Breast epithelium (tissue), 4 donors: Measurements from ENCODE around the gene MAP2K6. TPM values are rescaled to one million over a fixed set of nuclear protein-coding genes. Genes with fewer than 3 reads are reported as not detected.

ENCODE experiments used
- DNase-seq, 2 donors: peaks; one replicate each; pipeline ENCODE4 v3.0.0-alpha.2; 2019; ENCODE audit warnings: low spot score in 2 of 2
- H3K27ac ChIP-seq, 2 donors: fragments of 200-600 bp; sonication (generic) in 1 of 2; one replicate each; pipeline ENCODE4 v1.5.1; 2016 to 2019; ENCODE audit warnings: mild to moderate bottlenecking in 1 of 2
- H3K27me3 ChIP-seq, 2 donors: fragments of 200-600 bp; sonication (generic) in 1 of 2; one replicate each; pipeline versions ENCODE4 v1.5.1 to v1.6.0; 2017 to 2019; ENCODE audit warnings: control low read depth in 1 of 2, mild to moderate bottlenecking in 1 of 2
- H3K36me3 ChIP-seq: fragments of 200-600 bp; one replicate; pipeline ENCODE4 v1.5.1; 2019
- H3K4me1 ChIP-seq, 2 donors: fragments of 200-600 bp; sonication (generic); one replicate each; pipeline ENCODE4 v1.5.1; 2016 to 2019; ENCODE audit warnings: control low read depth in 1 of 2
- H3K4me3 ChIP-seq, 3 donors: fragments of 200-600 bp; sonication (generic); 1 replicate in 2 of 3; 2 replicates in 1 of 3; pipeline ENCODE4 v1.5.1; 2016 to 2019; ENCODE audit warnings: mild to moderate bottlenecking in 3 of 3, moderate library complexity in 2 of 3
- H3K9me3 ChIP-seq, 2 donors: fragments of 200-600 bp; sonication (generic) in 1 of 2; one replicate each; pipeline ENCODE4 v1.5.1; 2016 to 2019; ENCODE audit warnings: control low read depth in 1 of 2
- CTCF ChIP-seq, 3 donors: fragments of 450-650 bp; IDR thresholded peaks; one replicate each; pipeline ENCODE4 v1.5.1; 2016 to 2017; ENCODE audit warnings: antibody characterized with exemption in 3 of 3, mild to moderate bottlenecking in 3 of 3, moderate library complexity in 3 of 3
- POLR2A ChIP-seq: fragments of 450-650 bp; IDR thresholded peaks from one replicate; pipeline ENCODE4 v1.6.1; 2016; ENCODE audit warnings: antibody characterized with exemption, mild to moderate bottlenecking, moderate library complexity
- POLR2AphosphoS5 ChIP-seq, 3 donors: sonication (generic); formaldehyde crosslinking; IDR thresholded peaks; one replicate each; pipeline ENCODE4 v1.6.1; 2017; ENCODE audit warnings: antibody characterized with exemption in 3 of 3
- intact Hi-C: fragments of 100-400 bp; cut with DNase I; formaldehyde crosslinking; loops from one replicate; pipeline ENCODE4 v1.15.1; 2023; ENCODE audit warnings: low total_unique reads
- total RNA-seq, 3 donors: library from RNA; depleted of rRNA; stranded (reverse); fragments of >200 nt; gene quantifications; one replicate each; pipeline ENCODE4 v1.1.0, GENCODE V29; 2016

Gene MAP2K6
- total RNA-seq, 3 donors from 2014 or later = 10.9 to 54.9 (median 16.7) TPM

- Histone ChIP-seq H3K4me1 (no peaks in the 10 kb centered on the region), H3K36me3 (no peaks in the 10 kb centered on the region), H3K4me3 (no peak overlapping the region), H3K9me3 (no peaks in the 10 kb centered on the region), H3K27me3 (no peaks in the 10 kb centered on the region), H3K27ac (no peak overlapping the region)
- TF ChIP-seq POLR2A (no peak), CTCF (IDR thresholded peaks at IDR 0.05) (no peak), POLR2AphosphoS5 (IDR thresholded peaks at IDR 0.05) (no peak)
- intact Hi-C loops = no loop called here
- no peak for DNase-seq
Observed at GRCh38 chr17:69516911-69517310, 102.4 kb downstream of the MAP2K6 start.

GRCh38 chr17:69518951-69519350 lies 104.5 kb downstream of the MAP2K6 start:
- Histone ChIP-seq H3K27ac (no peak overlapping the region), H3K27me3 (no peaks in the 10 kb centered on the region), H3K9me3 (no peaks in the 10 kb centered on the region), H3K4me1 (no peaks in the 10 kb centered on the region), H3K4me3 (no peak overlapping the region), H3K36me3 (no peaks in the 10 kb centered on the region)
- intact Hi-C loops = no loop called here
- TF ChIP-seq POLR2AphosphoS5 (IDR thresholded peaks at IDR 0.05) = no peak
- no peak for TF ChIP-seq POLR2A
- TF ChIP-seq CTCF (IDR thresholded peaks at IDR 0.05) = no peak
- DNase-seq = no peak

GRCh38 chr17:69523244-69523861 lies 108.9 kb downstream of the MAP2K6 start:
- no peak overlapping the region for H3K4me3 ChIP-seq
- no peaks in the 10 kb centered on the region for H3K27me3 ChIP-seq
- H3K9me3 ChIP-seq = no peaks in the 10 kb centered on the region
- DNase-seq = no peak
- TF ChIP-seq CTCF (IDR thresholded peaks at IDR 0.05) = peak; percentile 53 to 75 (median 75)
- TF ChIP-seq POLR2A = no peak
- no peak for TF ChIP-seq POLR2AphosphoS5 (IDR thresholded peaks at IDR 0.05)
- no peaks in the 10 kb centered on the region for H3K36me3 ChIP-seq
- no peak overlapping the region for H3K27ac ChIP-seq
- no peaks in the 10 kb centered on the region for H3K4me1 ChIP-seq
- intact Hi-C loops = loop anchor here (10.0 kb wide), 1 partner anchor 1861 kb away; no protein-coding TSS in a partner anchor

- Histone ChIP-seq H3K36me3 (no peaks in the 10 kb centered on the region), H3K4me1 (no peaks in the 10 kb centered on the region), H3K4me3 (no peak overlapping the region), H3K9me3 (no peaks in the 10 kb centered on the region), H3K27ac (no peak overlapping the region), H3K27me3 (no peaks in the 10 kb centered on the region)
- intact Hi-C loops = loop anchor here (5.0 to 10.0 kb wide), 2 partner anchors 497 to 1860 kb away; no protein-coding TSS in a partner anchor
- TF ChIP-seq CTCF (IDR thresholded peaks at IDR 0.05) (no peak), POLR2AphosphoS5 (IDR thresholded peaks at IDR 0.05) (no peak), POLR2A (no peak)
- DNase-seq = no peak
Observed at GRCh38 chr17:69524854-69525253, 110.4 kb downstream of the MAP2K6 start.

- no peaks in the 10 kb centered on the region for H3K36me3 ChIP-seq
- intact Hi-C loops = loop anchor here (5.0 to 10.0 kb wide), 2 partner anchors 496 to 1859 kb away; no protein-coding TSS in a partner anchor
- no peaks in the 10 kb centered on the region for H3K27me3 ChIP-seq
- no peak for DNase-seq
- no peak overlapping the region for H3K27ac ChIP-seq
- TF ChIP-seq CTCF (IDR thresholded peaks at IDR 0.05) (peak; percentile 70 to 87 (median 78)), POLR2A (no peak)
- no peak overlapping the region for H3K4me3 ChIP-seq
- no peaks in the 10 kb centered on the region for H3K9me3 ChIP-seq
- no peaks in the 10 kb centered on the region for H3K4me1 ChIP-seq
Observed at GRCh38 chr17:69525920-69526841, 111.7 kb downstream of the MAP2K6 start.
